VCaP (cell line): ENCODE data around the gene FAM78A.

Experiments
- H3K27ac ChIP-seq: fragments of 450-650 bp; 2 replicates; pipeline ENCODE4 v1.5.1; 2017
- TF ChIP-seq, protein P1 (sequence below): fragments of 450-650 bp; conservative IDR thresholded peaks from 2 replicates; pipeline ENCODE4 v1.5.1; 2017; ENCODE audit warnings: mild to moderate bottlenecking, moderate library complexity

FAM78A gene

GRCh38 chr9:131292937-131293336 is 16.6 kb upstream of the FAM78A start:
- TF ChIP-seq, protein P1, sequence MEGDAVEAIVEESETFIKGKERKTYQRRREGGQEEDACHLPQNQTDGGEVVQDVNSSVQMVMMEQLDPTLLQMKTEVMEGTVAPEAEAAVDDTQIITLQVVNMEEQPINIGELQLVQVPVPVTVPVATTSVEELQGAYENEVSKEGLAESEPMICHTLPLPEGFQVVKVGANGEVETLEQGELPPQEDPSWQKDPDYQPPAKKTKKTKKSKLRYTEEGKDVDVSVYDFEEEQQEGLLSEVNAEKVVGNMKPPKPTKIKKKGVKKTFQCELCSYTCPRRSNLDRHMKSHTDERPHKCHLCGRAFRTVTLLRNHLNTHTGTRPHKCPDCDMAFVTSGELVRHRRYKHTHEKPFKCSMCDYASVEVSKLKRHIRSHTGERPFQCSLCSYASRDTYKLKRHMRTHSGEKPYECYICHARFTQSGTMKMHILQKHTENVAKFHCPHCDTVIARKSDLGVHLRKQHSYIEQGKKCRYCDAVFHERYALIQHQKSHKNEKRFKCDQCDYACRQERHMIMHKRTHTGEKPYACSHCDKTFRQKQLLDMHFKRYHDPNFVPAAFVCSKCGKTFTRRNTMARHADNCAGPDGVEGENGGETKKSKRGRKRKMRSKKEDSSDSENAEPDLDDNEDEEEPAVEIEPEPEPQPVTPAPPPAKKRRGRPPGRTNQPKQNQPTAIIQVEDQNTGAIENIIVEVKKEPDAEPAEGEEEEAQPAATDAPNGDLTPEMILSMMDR, result no peak
- H3K27ac ChIP-seq, result no peak overlapping the region

GRCh38 chr9:131291795-131292315 is 15.5 kb upstream of the FAM78A start:
- TF ChIP-seq, protein P1, result no peak
- no peak overlapping the region for H3K27ac ChIP-seq

GRCh38 chr9:131290767-131291370 is 14.6 kb upstream of the FAM78A start:
- no peak overlapping the region for H3K27ac ChIP-seq
- TF ChIP-seq, protein P1, result no peak

GRCh38 chr9:131290036-131290766 is 13.9 kb upstream of the FAM78A start:
- H3K27ac ChIP-seq, result no peak overlapping the region
- TF ChIP-seq, protein P1, result no peak

GRCh38 chr9:131289301-131290035 is 13.2 kb upstream of the FAM78A start, which contains the start of gene PLPP7:
TSS of gene PLPP7 (plus strand) at chr9:131289723. CDS start at chr9:131289998, 275 bp downstream.
- no peak within 1 kb of the TSS for H3K27ac ChIP-seq
- TF ChIP-seq, protein P1, result no peak

DNA sequence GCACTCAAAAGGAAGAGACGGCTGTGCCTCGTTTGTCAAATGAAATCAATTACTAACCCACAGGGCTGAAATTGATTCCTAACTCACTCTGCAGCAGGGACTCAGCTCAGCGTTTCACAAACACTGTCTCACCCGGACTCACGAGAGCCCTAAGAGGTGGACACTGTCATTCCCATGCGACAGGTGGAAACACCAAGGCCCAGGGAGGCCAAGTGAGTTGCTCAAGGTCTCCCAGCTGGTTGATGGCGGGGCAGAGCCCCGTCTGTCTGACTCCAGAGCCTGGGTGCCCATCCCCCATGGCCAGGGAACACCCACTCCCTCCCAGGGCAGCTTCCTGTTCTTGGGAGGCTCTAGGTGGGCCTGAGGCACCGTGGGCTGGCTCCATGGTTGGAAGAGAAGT is 11.9 kb upstream of the FAM78A start:
- TF ChIP-seq, protein P1, result no peak
- H3K27ac ChIP-seq, result no peak overlapping the region

DNA sequence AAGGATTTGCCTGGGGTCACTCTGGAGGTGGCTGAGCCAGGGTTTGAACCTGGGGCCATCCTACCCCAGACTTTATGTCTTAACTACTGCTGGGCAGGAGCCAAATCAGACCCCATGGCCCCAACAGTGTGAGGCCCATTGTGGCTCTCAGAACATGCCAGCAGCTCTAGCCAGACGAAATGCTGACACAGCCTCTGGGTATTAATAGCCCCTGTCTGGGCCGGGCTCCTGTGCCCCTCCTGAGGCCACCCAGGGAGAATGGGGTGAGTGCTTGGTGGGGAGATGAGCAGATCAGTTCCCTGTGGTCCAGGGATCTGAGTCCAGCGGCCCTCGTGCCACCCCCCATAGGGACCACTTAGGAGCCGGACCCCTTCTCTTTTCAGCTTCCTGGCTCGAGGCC is 11.0 kb upstream of the FAM78A start:
- H3K27ac ChIP-seq, result no peak overlapping the region
- TF ChIP-seq, protein P1, result no peak
